ENCODE results near the gene SUOX.
"Not testable (repeated sequence)": the region's sequence is repeated elsewhere in the genome, so short reads cannot be mapped to it uniquely, and the experiment has no call there.

The SUOX gene

GRCh38 chr12:55996715-55997534 is at the start of gene SUOX:
Gene SUOX (plus strand): TSS chr12:55997276. CDS start chr12:56002222, 4,946 bp downstream.
- DNase-seq (ENCODE audit: low read depth, low spot score), result no peak

- DNase-seq (ENCODE audit: low read depth, low spot score), result no peak
These were observed 41.7 kb upstream of the SUOX start for GRCh38 chr12:55955344-55955743.

GRCh38 chr12:55955800-55956508 is 41.1 kb upstream of the SUOX start:
- DNase-seq (ENCODE audit: low read depth, low spot score), result no peak

- DNase-seq (ENCODE audit: low read depth, low spot score), result no peak
These were observed 39.8 kb upstream of the SUOX start for GRCh38 chr12:55957106-55957859.

GRCh38 chr12:55963760-55964159 is 33.3 kb upstream of the SUOX start:
- DNase-seq (ENCODE audit: low read depth, low spot score), result no peak

- no peak for DNase-seq (ENCODE audit: low read depth, low spot score)
These were observed 31.8 kb upstream of the SUOX start for GRCh38 chr12:55965240-55965639.

GRCh38 chr12:55965941-55966407 is 31.1 kb upstream of the SUOX start, which contains the start of gene PMEL:
Gene PMEL (minus strand): TSS chr12:55966042. CDS start chr12:55966011, 31 bp downstream.
- DNase-seq (ENCODE audit: low read depth, low spot score), result no peak

- peak; percentile 76 for DNase-seq (ENCODE audit: low read depth, low spot score)
These were observed 30.4 kb upstream of the SUOX start, which contains the start of gene CDK2 for GRCh38 chr12:55966408-55967281. Gene CDK2 (plus strand): TSS chr12:55966830. CDS start chr12:55967009, 179 bp downstream.

- no peak for DNase-seq (ENCODE audit: low read depth, low spot score)
These were observed 27.7 kb upstream of the SUOX start for GRCh38 chr12:55969356-55969755.

- no peak for DNase-seq (ENCODE audit: low read depth, low spot score)
These were observed 26.3 kb upstream of the SUOX start for GRCh38 chr12:55970775-55971174.

- DNase-seq (ENCODE audit: low read depth, low spot score), result no peak
These were observed 25.0 kb upstream of the SUOX start for GRCh38 chr12:55972042-55972441.

GRCh38 chr12:55972456-55972855 is 24.6 kb upstream of the SUOX start:
- no peak for DNase-seq (ENCODE audit: low read depth, low spot score)

- DNase-seq (ENCODE audit: low read depth, low spot score), result no peak
These were observed 24.0 kb upstream of the SUOX start for GRCh38 chr12:55972911-55973598.

- DNase-seq (ENCODE audit: low read depth, low spot score), result peak; percentile 95
These were observed 23.3 kb upstream of the SUOX start, which contains the start of gene RAB5B for GRCh38 chr12:55973599-55974307. Gene RAB5B (plus strand): TSS chr12:55974078. CDS start chr12:55986961, 12,883 bp downstream.

- DNase-seq (ENCODE audit: low read depth, low spot score), result no peak
These were observed 22.8 kb upstream of the SUOX start for GRCh38 chr12:55974308-55974730.

- DNase-seq (ENCODE audit: low read depth, low spot score), result no peak
These were observed 18.7 kb upstream of the SUOX start for GRCh38 chr12:55978393-55978792.

- DNase-seq (ENCODE audit: low read depth, low spot score), result no peak
These were observed 18.0 kb upstream of the SUOX start for GRCh38 chr12:55979069-55979468.

GRCh38 chr12:55981882-55982281 is 15.2 kb upstream of the SUOX start:
- not testable (repeated sequence) for DNase-seq (ENCODE audit: low read depth, low spot score)

- no peak for DNase-seq (ENCODE audit: low read depth, low spot score)
These were observed 14.6 kb upstream of the SUOX start for GRCh38 chr12:55982319-55982936.

Measured in activated naive CD8-positive, alpha-beta T cell treated with anti-CD3 and anti-CD28 coated beads, Interleukin-2, amount 50 U/mL, for 16 hours (primary cell).